ENCODE results near the gene PAWR.

GRCh38 chr12:79629561-79629960 is 61.2 kb downstream of the PAWR start:
- TF ChIP-seq CTCF (IDR thresholded peaks at IDR 0.05) (no peak), POLR2A (IDR thresholded peaks at IDR 0.05) (no peak)

All from Peyer's patch (tissue), 4 donors.